PC-3 (cell line): ENCODE data around the gene NKX2-3.

ENCODE experiments used
- CTCF ChIP-seq: fragments of 300-600 bp; sonication (generic); conservative IDR thresholded peaks from 2 replicates; pipeline ENCODE4 v1.5.1; 2017; ENCODE audit warnings: antibody characterized with exemption, low read depth, mild to moderate bottlenecking, low read length
- EZH2 ChIP-seq: fragments of 300-600 bp; sonication (generic); IDR thresholded peaks from one replicate; pipeline ENCODE4 v1.6.1; 2017; ENCODE audit warnings: antibody characterized with exemption, mild to moderate bottlenecking, low read length; ENCODE audit not compliant: unreplicated experiment

- TF ChIP-seq CTCF: peak; percentile 60
- TF ChIP-seq EZH2: no peak
Observed at GRCh38 chr10:99484626-99485581, 47.8 kb upstream of the NKX2-3 start.
